HFFc6 (cell line): ENCODE measurements around the gene HSPA12A. TPM values are rescaled to one million over a fixed set of nuclear protein-coding genes. Genes with fewer than 3 reads are reported as not detected.

Source experiments
- DNase-seq: peaks from one replicate; pipeline ENCODE4 v3.0.0-alpha.2; 2018
- H3K27ac Mint-ChIP-seq: 2 replicates; pipeline ENCODE4 v1.8.0; 2020; ENCODE audit warnings: mild to moderate bottlenecking, mixed read lengths
- H3K27me3 Mint-ChIP-seq: 2 replicates; pipeline ENCODE4 v1.8.0; 2021; ENCODE audit warnings: mild to moderate bottlenecking, moderate library complexity, mixed read lengths; ENCODE audit not compliant: insufficient read depth
- H3K36me3 Mint-ChIP-seq: 2 replicates; pipeline ENCODE4 v1.8.0; 2021; ENCODE audit warnings: low read depth, mixed read lengths
- H3K4me1 Mint-ChIP-seq: 2 replicates; pipeline ENCODE4 v1.8.0; 2020; ENCODE audit warnings: low read depth, mixed read lengths
- H3K4me3 Mint-ChIP-seq: 2 replicates; pipeline ENCODE4 v1.8.0; 2020; ENCODE audit warnings: mild to moderate bottlenecking, moderate library complexity, mixed read lengths
- H3K9me3 Mint-ChIP-seq: 2 replicates; pipeline ENCODE4 v1.8.0; 2020; ENCODE audit warnings: mild to moderate bottlenecking, mixed read lengths
- CTCF ChIP-seq: fragments of 200-600 bp; sonication (generic); IDR thresholded peaks from 2 replicates; pipeline ENCODE4 v1.5.0; 2021; ENCODE audit warnings: antibody characterized with exemption, mild to moderate bottlenecking
- total RNA-seq, 6 experiments: library from RNA; stranded (reverse); fragmentation: NEBNext Ultra II Directional; extraction: Animal tissue kit (Norgen Biotek cat#: 25700); gene quantifications; 2 replicates in 1 of 6; 3 replicates in 5 of 6; pipeline ENCODE4 v1.2.3, GENCODE V29; 2021

HSPA12A gene
- total RNA-seq, 6 experiments from 2014 or later, result 16.6 to 19.4 (median 17.7) TPM

DNA sequence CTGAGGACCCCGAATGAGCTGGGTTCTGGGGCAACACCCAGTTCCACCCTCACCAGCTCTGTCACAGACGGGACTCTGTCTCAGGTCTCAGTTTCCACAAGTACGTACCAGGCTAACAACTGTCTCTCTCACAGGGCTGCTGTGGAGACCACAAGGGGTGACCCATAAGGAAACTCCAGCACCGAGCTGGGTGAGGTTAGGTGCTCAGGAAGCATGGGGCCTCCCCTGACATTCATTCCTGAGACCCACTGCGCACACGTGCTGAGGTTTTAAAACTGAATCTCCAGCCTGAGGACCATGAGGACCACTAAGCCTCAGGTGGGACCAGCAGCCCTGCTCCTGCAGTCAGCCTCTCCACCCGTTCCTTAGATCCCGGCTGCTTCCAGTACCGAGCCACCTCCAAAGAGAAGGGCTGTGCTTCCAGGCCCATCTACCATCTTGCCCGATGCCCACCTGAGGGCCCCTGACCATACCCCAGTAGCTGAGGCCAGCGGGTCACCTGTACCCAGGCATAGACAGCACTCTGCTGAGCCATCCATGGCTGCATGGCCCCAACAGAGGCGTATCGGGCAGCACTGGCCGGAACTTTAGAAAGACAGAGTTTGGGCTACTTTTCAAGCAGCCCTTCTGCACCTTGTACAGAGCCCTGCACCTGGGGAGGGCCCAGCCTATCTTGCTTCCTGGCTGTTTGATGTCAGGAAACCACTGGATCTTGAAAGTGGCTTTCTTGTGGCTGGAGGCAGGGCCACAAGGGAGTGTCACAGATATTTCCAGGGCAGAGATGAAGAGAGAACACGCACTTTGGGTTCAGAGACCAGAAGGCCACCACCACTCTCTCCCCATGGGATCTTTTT lies 18.7 kb downstream of the HSPA12A start:
- Mint-ChIP-seq H3K9me3 (no peaks in the 10 kb centered on the region), H3K27ac (no peak overlapping the region), H3K27me3 (no peaks in the 10 kb centered on the region; the same call in 1 of the 2 replicates), H3K4me3 (no peak overlapping the region), H3K4me1 (peaks cover 27% of the 10 kb centered on the region), H3K36me3 (peaks cover 8% of the 10 kb centered on the region; the same call in 1 of the 2 replicates)
- TF ChIP-seq CTCF, result no peak
- DNase-seq, result no peak

GRCh38 chr10:116722736-116723427 lies 19.5 kb downstream of the HSPA12A start:
- Mint-ChIP-seq H3K36me3 (peaks cover 8% of the 10 kb centered on the region; the same call in 1 of the 2 replicates), H3K9me3 (no peaks in the 10 kb centered on the region), H3K27me3 (no peaks in the 10 kb centered on the region; the same call in 1 of the 2 replicates), H3K4me1 (peaks cover 21% of the 10 kb centered on the region), H3K4me3 (no peak overlapping the region), H3K27ac (no peak overlapping the region)
- no peak for DNase-seq
- no peak for TF ChIP-seq CTCF

- peaks cover 19% of the 10 kb centered on the region for H3K4me1 Mint-ChIP-seq
- no peaks in the 10 kb centered on the region; the same call in 1 of the 2 replicates for H3K27me3 Mint-ChIP-seq
- no peak for DNase-seq
- no peak overlapping the region for H3K4me3 Mint-ChIP-seq
- peak overlapping the region; percentile 21; the same call in 1 of the 2 replicates for H3K27ac Mint-ChIP-seq
- no peak for TF ChIP-seq CTCF
- H3K9me3 Mint-ChIP-seq, result no peaks in the 10 kb centered on the region
- H3K36me3 Mint-ChIP-seq, result peaks cover 5% of the 10 kb centered on the region; the same call in 1 of the 2 replicates
Observed at GRCh38 chr10:116721547-116722392, 20.6 kb downstream of the HSPA12A start.

DNA sequence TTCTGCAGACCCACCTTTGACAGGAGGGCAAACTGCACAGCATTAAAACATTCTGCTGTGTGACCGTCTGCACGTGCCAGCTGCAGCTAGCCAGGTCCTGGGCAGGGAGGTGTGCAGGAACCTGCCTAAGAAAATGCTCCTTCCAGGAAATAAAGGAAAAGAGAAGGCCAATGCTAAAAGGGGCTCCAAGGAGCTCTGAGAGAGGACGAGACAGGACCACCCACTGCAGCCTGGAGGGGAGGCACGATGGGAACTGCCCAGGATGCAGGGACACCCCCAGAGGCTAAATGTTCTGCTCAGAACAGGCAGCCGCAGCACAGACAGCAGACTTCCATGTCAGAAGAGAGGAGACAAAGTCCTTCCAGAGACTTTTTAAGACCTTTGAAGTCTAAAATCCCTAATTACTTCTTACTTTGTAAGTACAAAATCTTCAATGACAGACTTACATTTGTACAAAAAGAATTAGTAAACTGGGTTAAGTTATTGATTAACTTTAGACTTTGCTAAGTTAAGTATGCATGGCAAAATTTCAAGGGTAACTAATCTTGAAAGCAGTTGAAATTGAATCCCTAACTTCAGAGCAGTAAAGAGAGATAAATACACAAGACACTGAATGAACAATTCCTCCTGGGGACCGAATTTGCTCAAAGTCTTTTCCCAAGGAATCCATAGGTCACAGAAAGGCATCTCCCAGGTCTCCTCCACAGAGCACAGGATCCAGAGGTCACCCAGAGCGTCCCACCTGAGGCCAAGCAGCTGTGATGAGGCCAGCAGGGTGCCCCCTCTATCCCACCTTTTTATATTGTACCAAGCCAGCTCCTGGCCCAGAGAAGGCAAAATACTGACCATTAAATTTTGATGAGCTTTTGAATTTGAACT lies 21.5 kb downstream of the HSPA12A start:
- no peak for DNase-seq
- H3K4me1 Mint-ChIP-seq, result peaks cover 11% of the 10 kb centered on the region
- H3K27me3 Mint-ChIP-seq, result no peaks in the 10 kb centered on the region; the same call in 1 of the 2 replicates
- H3K27ac Mint-ChIP-seq, result no peak overlapping the region
- no peaks in the 10 kb centered on the region for H3K36me3 Mint-ChIP-seq
- no peak for TF ChIP-seq CTCF
- no peak overlapping the region for H3K4me3 Mint-ChIP-seq
- no peaks in the 10 kb centered on the region for H3K9me3 Mint-ChIP-seq
